Melanocyte of skin (primary cell): ENCODE measurements around the gene CMTM4. TPM values are rescaled to one million over a fixed set of nuclear protein-coding genes. Genes with fewer than 3 reads are reported as not detected.

ENCODE experiments used
- small RNA-seq, 2 donors: library from RNA; depleted of rRNA; stranded (forward); fragments of <200 nt; gene quantifications; one replicate each; pipeline ENCODE3, GENCODE V24; 2012
- total RNA-seq, 2 donors: library from RNA; depleted of rRNA; stranded (reverse); fragments of >200 nt; gene quantifications; 2 replicates each; pipeline ENCODE4 v1.2.3, GENCODE V29; 2012

CMTM4 gene
- total RNA-seq: 10 to 100 TPM; 28.0 to 34.1 TPM

GRCh38 chr16:66696669-66697630 lies at the start of gene CMTM4:
CMTM4 (minus strand) TSS chr16:66696743; CDS start chr16:66696525, 218 bp downstream.

DNA sequence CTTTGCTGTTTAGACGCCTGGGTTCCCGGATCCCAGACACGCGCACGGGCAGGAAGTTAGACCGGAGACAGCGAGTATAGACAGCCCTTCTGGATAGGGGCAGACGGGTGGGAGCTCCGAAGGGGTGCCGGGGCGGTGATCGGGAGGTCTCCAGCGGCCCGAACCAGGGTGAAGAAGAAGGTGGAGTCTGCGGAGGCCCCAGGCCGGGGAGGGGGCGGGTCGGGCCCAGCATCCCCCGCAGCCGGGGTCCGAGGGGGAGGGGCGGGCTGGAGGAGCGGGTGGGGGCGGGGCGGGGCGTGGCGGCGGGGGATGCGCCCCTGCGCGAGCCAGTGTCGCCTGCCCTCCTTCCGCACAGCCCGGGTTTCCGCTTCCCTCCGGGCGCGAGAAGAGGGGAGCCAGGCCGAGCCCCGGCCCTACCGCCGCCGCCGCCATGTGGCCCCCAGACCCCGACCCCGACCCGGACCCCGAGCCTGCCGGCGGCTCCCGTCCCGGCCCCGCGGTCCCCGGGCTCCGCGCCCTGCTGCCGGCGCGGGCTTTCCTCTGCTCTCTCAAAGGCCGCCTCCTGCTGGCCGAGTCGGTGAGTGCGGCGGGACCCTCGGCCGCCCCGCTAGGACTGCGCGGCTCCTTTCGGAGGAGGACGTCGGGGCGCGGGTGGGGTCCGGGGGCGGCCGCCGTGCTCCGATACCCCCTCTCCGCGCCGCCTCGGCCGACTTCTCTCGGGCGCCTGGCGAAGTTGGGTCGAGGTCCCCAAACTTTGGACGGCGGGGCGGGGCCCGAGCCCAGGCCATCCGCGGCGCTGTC lies 92.0 kb downstream of the CMTM4 start, which contains the start of gene CMTM3:
CMTM3 (plus strand) TSS at position 329 of the 801 bp plus-strand sequence; CDS start at position 431, 102 bp downstream.

GRCh38 chr16:66578651-66579531 lies 117.7 kb downstream of the CMTM4 start, which contains the start of gene CMTM2:
CMTM2 (plus strand) TSS chr16:66579463; CDS start chr16:66579608, 145 bp downstream.

GRCh38 chr16:66566051-66566901 lies 130.3 kb downstream of the CMTM4 start, which contains the start of gene CMTM1:
CMTM1 (plus strand) TSS chr16:66566439; CDS start chr16:66566514, 75 bp downstream.

Small RNA genes within 50 kb of the gene (small RNA-seq; reads per million reads assigned to genes)
- 0 reads per million in 2 donors for gene CKLF-CMTM1

Other genes starting within 250 kb of the CMTM4 start
- 10 to 100 TPM; 27.3 to 40.3 TPM for gene TK2, start 146.6 kb downstream of the CMTM4 start, total RNA-seq
- gene CKLF, start 144.2 kb downstream of the CMTM4 start, total RNA-seq: 10 to 100 TPM; 43.7 to 99.2 TPM
- 1 to 10 TPM in 1 of 2 donors, under 1 TPM in 1; 0.67 to 2.4 TPM for gene CMTM1, start 130.3 kb downstream of the CMTM4 start, total RNA-seq
- not detected for gene CMTM2, start 117.3 kb downstream of the CMTM4 start, total RNA-seq
- 10 to 100 TPM; 10.3 to 17.0 TPM for gene CMTM3, start 92.0 kb downstream of the CMTM4 start, total RNA-seq
- 100 to 1,000 TPM; 112 to 203 TPM for gene DYNC1LI2, start 54.9 kb upstream of the CMTM4 start, total RNA-seq
- under 1 TPM; under 0.01 TPM for gene TERB1, start 104.8 kb upstream of the CMTM4 start, total RNA-seq
- gene NAE1, start 134.2 kb upstream of the CMTM4 start, total RNA-seq: 100 to 1,000 TPM in 1 of 2 donors, 10 to 100 TPM in 1; 69.5 to 104 TPM
- not detected for gene CA7, start 147.7 kb upstream of the CMTM4 start, total RNA-seq
- gene PDP2, start 183.8 kb upstream of the CMTM4 start, total RNA-seq: 10 to 100 TPM in 1 of 2 donors, 1 to 10 TPM in 1; 8.9 to 15.7 TPM
- not detected for gene CDH16, start 222.1 kb upstream of the CMTM4 start, total RNA-seq
- under 1 TPM in 1 of 2 donors, not detected in 1; 0.33 TPM for gene RRAD, start 228.8 kb upstream of the CMTM4 start, total RNA-seq
- gene CIAO2B, start 237.7 kb upstream of the CMTM4 start, total RNA-seq: 100 to 1,000 TPM; 123 to 191 TPM
- 10 to 100 TPM; 23.0 to 25.1 TPM for gene CES2, start 238.8 kb upstream of the CMTM4 start, total RNA-seq